Left lung (tissue), 10 donors: ENCODE data around the gene AGAP1. TPM values are rescaled to one million over a fixed set of nuclear protein-coding genes. Genes with fewer than 3 reads are reported as not detected.

ENCODE experiments used
- ATAC-seq: fragments of 200-7000 bp; cut with Tn5 transposase; one replicate; pipeline ENCODE4 v1.9.1; 2020; ENCODE audit warnings: moderate library complexity
- DNase-seq, 4 donors: peaks; one replicate each; pipeline ENCODE4 v3.0.0-alpha.2; 2013 to 2020
- H3K27ac ChIP-seq, 2 donors: fragments of 200-600 bp; sonication (generic) in 1 of 2; one replicate each; pipeline versions ENCODE4 v1.5.0 to v1.8.0; 2020 to 2021
- H3K27me3 ChIP-seq, 2 donors: fragments of 200-600 bp; sonication (generic) in 1 of 2; one replicate each; pipeline versions ENCODE4 v1.5.0 to v1.8.0; 2020 to 2021
- H3K36me3 ChIP-seq, 2 donors: fragments of 200-600 bp; sonication (generic) in 1 of 2; one replicate each; pipeline versions ENCODE4 v1.5.0 to v1.8.0; 2020 to 2021
- H3K4me1 ChIP-seq, 2 donors: fragments of 200-600 bp; one replicate each; pipeline ENCODE4 v1.8.0; 2021
- H3K4me3 ChIP-seq, 2 donors: fragments of 200-600 bp; sonication (generic) in 1 of 2; one replicate each; pipeline versions ENCODE4 v1.5.0 to v1.8.0; 2020 to 2021; ENCODE audit warnings: mild to moderate bottlenecking in 1 of 2
- H3K9me3 ChIP-seq, 2 donors: fragments of 200-600 bp; sonication (generic) in 1 of 2; one replicate each; pipeline versions ENCODE4 v1.5.0 to v1.8.0; 2020 to 2021
- CTCF ChIP-seq, 2 donors: fragments of 200-600 bp; sonication (generic) in 1 of 2; IDR thresholded peaks; one replicate each; pipeline versions ENCODE4 v1.5.0 to v1.8.0; 2021; ENCODE audit warnings: antibody characterized with exemption in 2 of 2
- intact Hi-C, 2 donors: fragments of 100-400 bp; cut with DNase I; formaldehyde crosslinking; loops; one replicate each; pipeline versions ENCODE4 v1.11.2 to v1.14.2; 2022
- polyA plus RNA-seq, 6 donors: library from polyadenylated mRNA; unstranded; fragments of 120-200 nt; gene quantifications; one replicate each; pipeline ENCODE4 v1.2.1, GENCODE V29; 2013; ENCODE audit not compliant: insufficient read length in 6 of 6
- total RNA-seq, 2 donors: library from RNA; stranded (reverse); fragmentation: NEBNext Ultra II Directional; extraction: Animal tissue kit (Norgen Biotek cat#: 25700); gene quantifications; one replicate each; pipeline ENCODE4 v1.2.1, GENCODE V29; 2021
- donor health status: DM: no; HTN: yes; CAD: no.
- donor health status: DM: no; HTN: no; CAD: no.

The AGAP1 gene
- total and polyA plus RNA-seq, 8 donors: 13.1 to 25.4 (median 22.4) TPM

DNA sequence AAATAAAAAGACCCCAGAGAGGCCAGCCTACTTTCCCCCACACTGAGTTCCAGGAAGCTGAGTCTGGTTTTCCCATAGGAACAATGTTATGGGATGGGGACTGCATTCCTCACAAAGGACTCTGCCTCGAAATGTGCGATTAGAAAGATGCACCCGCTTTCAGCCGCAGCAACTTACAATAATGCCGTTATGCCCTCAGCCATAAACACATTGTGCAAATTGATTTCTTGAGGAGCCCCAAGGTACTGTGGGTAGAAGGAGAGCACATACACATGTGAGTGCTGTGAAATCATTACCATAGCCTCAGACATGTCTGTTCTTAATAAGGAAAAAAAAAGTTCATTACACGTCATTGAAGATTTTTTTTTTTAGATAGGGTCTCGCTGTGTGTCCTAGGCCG is 64.7 kb downstream of the AGAP1 start:
- DNase-seq (no peak), ATAC-seq (no peak)
- Histone ChIP-seq H3K27ac (no peak overlapping the region), H3K36me3 (no peaks in the 10 kb centered on the region), H3K9me3 (no peaks in the 10 kb centered on the region), H3K4me3 (no peak overlapping the region), H3K4me1 (peaks cover 0 to 15% of the 10 kb centered on the region in 2 donors), H3K27me3 (no peaks in the 10 kb centered on the region)
- no peak for TF ChIP-seq CTCF (IDR thresholded peaks at IDR 0.05)
- intact Hi-C loops: no loop called here

- no peak for ATAC-seq
- no peak for TF ChIP-seq CTCF (IDR thresholded peaks at IDR 0.05)
- H3K27ac ChIP-seq: no peak overlapping the region
- H3K9me3 ChIP-seq: no peaks in the 10 kb centered on the region
- no peak for DNase-seq
- H3K27me3 ChIP-seq: no peaks in the 10 kb centered on the region
- no peaks in the 10 kb centered on the region for H3K36me3 ChIP-seq
- peaks cover 0 to 12% of the 10 kb centered on the region in 2 donors for H3K4me1 ChIP-seq
- no peak overlapping the region for H3K4me3 ChIP-seq
- intact Hi-C loops: no loop called here
Measured at GRCh38 chr2:235560345-235560744, 66.5 kb downstream of the AGAP1 start.

- Histone ChIP-seq H3K27me3 (no peaks in the 10 kb centered on the region), H3K27ac (no peak overlapping the region), H3K4me3 (no peak overlapping the region), H3K36me3 (no peaks in the 10 kb centered on the region), H3K4me1 (peaks cover 0 to 12% of the 10 kb centered on the region in 2 donors), H3K9me3 (no peaks in the 10 kb centered on the region)
- no peak for ATAC-seq
- intact Hi-C loops: no loop called here
- no peak for DNase-seq
- no peak for TF ChIP-seq CTCF (IDR thresholded peaks at IDR 0.05)
Measured at GRCh38 chr2:235561450-235561849, 67.6 kb downstream of the AGAP1 start.

- ATAC-seq (no peak), DNase-seq (no peak)
- H3K36me3 ChIP-seq: no peaks in the 10 kb centered on the region
- intact Hi-C loops: no loop called here
- no peak overlapping the region for H3K4me3 ChIP-seq
- no peak for TF ChIP-seq CTCF (IDR thresholded peaks at IDR 0.05)
- no peak overlapping the region for H3K27ac ChIP-seq
- no peaks in the 10 kb centered on the region for H3K27me3 ChIP-seq
- no peaks in the 10 kb centered on the region for H3K9me3 ChIP-seq
- H3K4me1 ChIP-seq: peaks cover 0 to 12% of the 10 kb centered on the region in 2 donors
Measured at GRCh38 chr2:235562065-235562747, 68.4 kb downstream of the AGAP1 start.

GRCh38 chr2:235563056-235563910 is 69.4 kb downstream of the AGAP1 start:
- Histone ChIP-seq H3K4me1 (peaks cover 0 to 12% of the 10 kb centered on the region in 2 donors), H3K27ac (no peak overlapping the region), H3K4me3 (no peak overlapping the region), H3K27me3 (no peaks in the 10 kb centered on the region), H3K36me3 (no peaks in the 10 kb centered on the region), H3K9me3 (peaks cover 0 to 4% of the 10 kb centered on the region in 2 donors)
- TF ChIP-seq CTCF (IDR thresholded peaks at IDR 0.05): no peak
- ATAC-seq: no peak
- DNase-seq: no peak
- intact Hi-C loops: no loop called here
